ENCODE data around the gene COPG1. TPM values are rescaled to one million over a fixed set of nuclear protein-coding genes. Genes with fewer than 3 reads are reported as not detected.
A peak's percentile ranks its signal among the peaks of the same experiment; 100 is the strongest.
"Not testable (repeated sequence)": the region's sequence is repeated elsewhere in the genome, so short reads cannot be mapped to it uniquely, and the experiment has no call there.

The COPG1 gene
- total RNA-seq, 4 donors from 2014 or later, result 72.6 to 124 (median 88.1) TPM

DNA sequence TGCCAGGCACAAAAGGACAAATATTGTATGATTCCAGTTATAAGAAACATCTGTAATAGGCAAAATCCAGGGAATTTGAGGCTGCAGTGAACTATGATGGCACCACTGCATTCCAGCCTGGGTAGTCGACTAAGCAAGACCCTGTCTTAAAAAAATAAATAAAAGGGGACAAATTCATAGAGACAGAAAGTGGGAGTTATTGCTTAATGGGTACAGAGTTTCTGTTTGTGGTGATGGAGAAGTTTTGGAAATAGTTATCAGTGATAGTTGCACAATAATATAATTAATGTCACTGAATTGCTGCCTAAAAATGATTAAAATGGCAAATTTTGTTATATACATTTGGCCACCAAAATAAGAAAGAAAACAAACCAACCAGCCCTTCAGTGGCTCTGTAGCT is 38.1 kb upstream of the COPG1 start:
- DNase-seq (ENCODE audit: low spot score in 2 of 2), result no peak
- Histone ChIP-seq H3K27ac (peak overlapping the region in 1 of 4 donors; percentile 40), H3K9me3 (no peaks in the 10 kb centered on the region), H3K36me3 (no peaks in the 10 kb centered on the region), H3K4me3 (no peak overlapping the region), H3K4me1 (peaks cover 0 to 9% (median 7%) of the 10 kb centered on the region in 4 donors), H3K27me3 (no peaks in the 10 kb centered on the region)
- 70 to 74% methylated on average over 1 of the region's 1 CpG for WGBS, 2 donors
- no peak for TF ChIP-seq POLR2A (IDR thresholded peaks at IDR 0.05)
- TF ChIP-seq EP300 (IDR thresholded peaks at IDR 0.05), result no peak
- TF ChIP-seq, protein P1, sequence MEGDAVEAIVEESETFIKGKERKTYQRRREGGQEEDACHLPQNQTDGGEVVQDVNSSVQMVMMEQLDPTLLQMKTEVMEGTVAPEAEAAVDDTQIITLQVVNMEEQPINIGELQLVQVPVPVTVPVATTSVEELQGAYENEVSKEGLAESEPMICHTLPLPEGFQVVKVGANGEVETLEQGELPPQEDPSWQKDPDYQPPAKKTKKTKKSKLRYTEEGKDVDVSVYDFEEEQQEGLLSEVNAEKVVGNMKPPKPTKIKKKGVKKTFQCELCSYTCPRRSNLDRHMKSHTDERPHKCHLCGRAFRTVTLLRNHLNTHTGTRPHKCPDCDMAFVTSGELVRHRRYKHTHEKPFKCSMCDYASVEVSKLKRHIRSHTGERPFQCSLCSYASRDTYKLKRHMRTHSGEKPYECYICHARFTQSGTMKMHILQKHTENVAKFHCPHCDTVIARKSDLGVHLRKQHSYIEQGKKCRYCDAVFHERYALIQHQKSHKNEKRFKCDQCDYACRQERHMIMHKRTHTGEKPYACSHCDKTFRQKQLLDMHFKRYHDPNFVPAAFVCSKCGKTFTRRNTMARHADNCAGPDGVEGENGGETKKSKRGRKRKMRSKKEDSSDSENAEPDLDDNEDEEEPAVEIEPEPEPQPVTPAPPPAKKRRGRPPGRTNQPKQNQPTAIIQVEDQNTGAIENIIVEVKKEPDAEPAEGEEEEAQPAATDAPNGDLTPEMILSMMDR (IDR thresholded peaks at IDR 0.05), result no peak

DNA sequence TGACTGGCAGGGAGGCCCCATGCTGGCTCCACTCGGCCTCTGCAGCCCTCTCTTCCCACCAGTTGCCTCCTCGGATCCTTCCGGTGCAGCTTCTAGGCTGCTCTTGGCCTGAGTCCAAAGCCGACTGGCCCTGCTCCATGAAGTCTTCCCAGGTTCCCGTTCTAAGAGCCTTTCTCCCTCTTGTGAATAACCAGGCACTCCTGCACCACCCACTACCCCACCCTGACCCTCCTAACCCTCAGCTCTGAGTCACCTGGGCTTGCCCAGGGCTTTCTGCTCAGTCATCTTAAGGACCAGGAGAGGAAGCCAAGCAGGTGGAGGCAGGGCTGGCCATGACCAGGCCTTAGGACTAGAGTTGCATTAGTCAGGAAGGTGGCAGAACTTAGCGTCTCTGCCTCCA is 37.6 kb upstream of the COPG1 start:
- H3K27ac ChIP-seq, result peak overlapping the region in 1 of 4 donors; percentile 40
- peaks cover 0 to 9% (median 7%) of the 10 kb centered on the region in 4 donors for H3K4me1 ChIP-seq
- no peak overlapping the region for H3K4me3 ChIP-seq
- TF ChIP-seq, protein P1 (IDR thresholded peaks at IDR 0.05), result no peak
- TF ChIP-seq POLR2A (IDR thresholded peaks at IDR 0.05) (no peak), EP300 (IDR thresholded peaks at IDR 0.05) (no peak)
- H3K27me3 ChIP-seq, result no peaks in the 10 kb centered on the region
- 19 to 24% methylated on average over 6 of the region's 6 CpGs for WGBS, 2 donors
- no peaks in the 10 kb centered on the region for H3K9me3 ChIP-seq
- peak in 1 of 2 donors; percentile 32 for DNase-seq (ENCODE audit: low spot score in 2 of 2)
- no peaks in the 10 kb centered on the region for H3K36me3 ChIP-seq

DNA sequence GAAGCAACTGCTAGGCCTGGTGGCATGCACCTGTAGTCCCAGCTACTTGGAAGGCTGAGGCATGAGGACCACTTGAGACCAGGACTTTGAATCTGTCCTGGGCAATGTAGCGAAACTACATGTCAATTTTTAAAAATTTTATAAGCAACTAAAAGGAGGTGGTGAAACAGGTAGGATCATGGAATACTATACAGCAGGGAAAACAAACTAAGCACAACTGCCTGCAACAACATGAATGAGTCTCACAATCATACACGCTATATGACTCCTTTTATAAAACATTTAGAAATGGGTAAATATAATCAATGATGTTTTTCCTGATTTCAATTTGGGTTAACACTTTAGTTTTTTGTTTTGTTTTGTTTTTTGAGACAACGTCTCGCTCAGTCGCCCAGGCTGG is 36.2 kb upstream of the COPG1 start:
- H3K27ac ChIP-seq, result no peak overlapping the region
- no peak for DNase-seq (ENCODE audit: low spot score in 2 of 2)

DNA sequence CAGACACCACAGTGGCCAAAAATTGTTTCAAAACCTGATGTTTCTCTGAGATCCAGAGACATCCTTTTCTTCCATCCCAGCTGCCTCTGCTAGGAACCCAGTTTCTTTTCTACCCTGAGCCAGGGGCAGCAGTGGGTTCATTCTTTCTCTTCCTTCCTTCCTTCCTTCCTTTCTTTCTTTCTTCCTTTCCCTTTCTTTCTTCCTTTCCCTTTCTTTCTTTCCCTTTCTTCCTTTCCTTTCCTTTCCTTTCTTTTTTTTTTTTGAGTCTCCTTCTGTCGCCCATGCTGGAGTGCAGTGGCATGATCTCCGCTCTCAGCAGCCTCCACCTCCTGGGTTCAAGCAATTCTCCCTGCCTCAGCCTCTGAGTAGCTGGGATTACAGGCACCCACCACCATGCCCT is 30.7 kb upstream of the COPG1 start:
- DNase-seq (ENCODE audit: low spot score in 2 of 2), result no peak
- Histone ChIP-seq H3K36me3 (no peaks in the 10 kb centered on the region), H3K27ac (no peak overlapping the region), H3K27me3 (no peaks in the 10 kb centered on the region), H3K9me3 (no peaks in the 10 kb centered on the region), H3K4me3 (no peak overlapping the region), H3K4me1 (no peaks in the 10 kb centered on the region)
- 89 to 92% methylated on average over 2 of the region's 2 CpGs for WGBS, 2 donors
- TF ChIP-seq, protein P1 (IDR thresholded peaks at IDR 0.05), result no peak
- TF ChIP-seq EP300 (IDR thresholded peaks at IDR 0.05) (no peak), POLR2A (IDR thresholded peaks at IDR 0.05) (no peak)

More for the DNA sequence above, 36.2 kb upstream of the COPG1 start:
- Histone ChIP-seq H3K27me3 (no peaks in the 10 kb centered on the region), H3K4me1 (peaks cover 0 to 9% (median 7%) of the 10 kb centered on the region in 4 donors), H3K9me3 (no peaks in the 10 kb centered on the region), H3K36me3 (no peaks in the 10 kb centered on the region), H3K4me3 (no peak overlapping the region)
- TF ChIP-seq EP300 (IDR thresholded peaks at IDR 0.05) (no peak), POLR2A (IDR thresholded peaks at IDR 0.05) (no peak)
- TF ChIP-seq, protein P1 (IDR thresholded peaks at IDR 0.05), result no peak
- 95 to 96% methylated on average over 5 of the region's 5 CpGs for WGBS, 2 donors

DNA sequence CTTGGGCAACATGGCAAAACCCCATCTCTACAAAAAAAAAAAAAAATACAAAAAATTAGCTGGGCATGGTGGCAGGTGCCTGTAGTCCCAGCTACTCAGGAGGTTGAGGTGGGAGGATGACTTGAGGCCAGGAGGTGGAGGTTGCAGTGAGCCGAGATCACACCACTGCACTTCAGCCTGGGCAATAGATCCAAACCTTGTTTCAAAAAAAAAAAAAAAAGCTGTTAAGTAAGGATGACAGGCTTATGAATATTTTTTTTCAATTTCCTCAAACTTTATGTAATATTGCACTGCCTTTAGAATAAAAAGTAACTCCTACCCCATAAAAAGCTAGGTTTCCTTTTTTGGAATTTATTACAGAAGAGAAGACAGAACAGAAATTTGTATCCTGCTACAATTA is 25.0 kb upstream of the COPG1 start:
- Histone ChIP-seq H3K4me1 (peaks cover 0 to 37% (median 15%) of the 10 kb centered on the region in 4 donors), H3K27ac (peak overlapping the region in 3 of 4 donors; percentile 50 to 88 (median 76))
- H3K36me3 ChIP-seq; H3K27me3 ChIP-seq; DNase-seq (ENCODE audit: low spot score in 2 of 2); H3K4me3 ChIP-seq; H3K9me3 ChIP-seq: not testable (repeated sequence)
- WGBS, 2 donors, result 73 to 79% methylated on average over 1 of the region's 1 CpG

DNA sequence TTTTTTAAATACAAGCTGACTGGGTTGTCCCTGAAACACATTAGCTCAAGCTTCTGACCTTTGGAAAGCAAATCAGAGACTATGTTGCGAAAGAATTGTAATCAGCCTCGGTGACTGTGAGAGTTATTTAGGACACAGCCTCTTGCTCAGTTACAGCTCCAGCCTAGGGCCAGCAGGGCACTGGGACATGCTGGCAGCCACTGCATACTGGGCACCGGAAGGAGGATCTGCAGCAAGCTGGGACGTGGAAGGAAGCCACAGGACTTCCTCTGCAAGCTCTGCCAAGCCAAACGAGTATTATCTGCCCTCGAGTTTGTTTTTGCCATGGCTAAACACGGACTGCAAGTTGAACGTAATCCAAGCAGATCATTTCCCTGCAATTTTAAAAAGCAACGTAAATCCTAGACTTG is 24.4 kb upstream of the COPG1 start:
- Histone ChIP-seq H3K4me1 (peaks cover 0 to 37% (median 17%) of the 10 kb centered on the region in 4 donors), H3K36me3 (no peaks in the 10 kb centered on the region), H3K27me3 (no peaks in the 10 kb centered on the region), H3K4me3 (peak overlapping the region in 1 of 4 donors; percentile 24), H3K27ac (peak overlapping the region in 3 of 4 donors; percentile 50 to 88 (median 76)), H3K9me3 (no peaks in the 10 kb centered on the region)
- peak; percentile 19 to 59 for DNase-seq (ENCODE audit: low spot score in 2 of 2)
- WGBS, 2 donors, result 6 to 10% methylated on average over 9 of the region's 9 CpGs
- TF ChIP-seq, protein P1 (IDR thresholded peaks at IDR 0.05), result no peak
- TF ChIP-seq EP300 (IDR thresholded peaks at IDR 0.05), result peak; percentile 45 to 87
- TF ChIP-seq POLR2A (IDR thresholded peaks at IDR 0.05), result no peak
